ENCODE results near the gene ARMS2.

The ARMS2 gene

DNA sequence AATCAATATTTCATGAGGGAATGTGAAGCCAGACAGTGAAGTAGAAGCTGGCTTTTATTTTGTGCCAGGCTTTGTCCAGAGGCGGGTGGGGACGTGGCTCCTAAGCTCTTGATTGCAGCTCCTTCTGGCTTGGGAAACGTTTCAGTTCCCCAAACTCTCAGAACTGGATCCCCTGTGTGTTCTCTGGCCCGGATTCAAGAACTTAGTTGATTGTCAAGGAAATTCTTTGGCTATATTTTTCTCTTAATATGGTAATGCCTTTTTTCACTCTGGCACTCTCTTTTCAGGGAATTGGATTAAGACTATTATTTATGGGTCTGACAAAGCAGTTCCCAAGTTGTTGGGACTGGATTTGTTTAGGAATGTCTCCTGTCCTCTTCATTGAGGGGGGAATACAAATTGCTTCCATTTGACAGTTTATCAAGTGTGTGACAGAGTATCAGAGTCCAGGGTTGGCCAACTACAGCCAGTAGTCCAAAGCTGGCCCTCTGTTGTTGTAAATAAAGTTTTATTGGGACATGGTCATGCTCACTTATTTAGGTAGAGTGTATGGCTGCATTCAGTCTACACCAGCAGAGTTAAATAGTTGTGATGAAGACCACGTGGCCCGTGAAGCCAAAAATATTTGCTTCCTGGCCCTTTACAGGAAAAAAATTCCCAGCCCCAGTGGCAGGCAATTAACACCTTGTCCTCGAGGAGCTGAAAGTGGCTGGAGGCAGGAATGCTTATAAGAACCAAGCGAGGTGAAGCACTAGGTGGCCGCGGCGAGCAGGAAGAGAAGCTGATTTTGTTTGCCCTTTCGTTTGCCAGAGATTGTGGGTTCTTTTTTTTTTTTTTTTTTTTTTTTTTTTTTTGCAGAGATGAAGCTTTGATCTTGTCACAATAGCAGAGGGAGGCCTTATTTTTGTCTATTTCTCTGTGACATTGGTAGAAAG, 41.2 kb downstream of the ARMS2 start:
- DNase-seq = peak; percentile 26

DNA sequence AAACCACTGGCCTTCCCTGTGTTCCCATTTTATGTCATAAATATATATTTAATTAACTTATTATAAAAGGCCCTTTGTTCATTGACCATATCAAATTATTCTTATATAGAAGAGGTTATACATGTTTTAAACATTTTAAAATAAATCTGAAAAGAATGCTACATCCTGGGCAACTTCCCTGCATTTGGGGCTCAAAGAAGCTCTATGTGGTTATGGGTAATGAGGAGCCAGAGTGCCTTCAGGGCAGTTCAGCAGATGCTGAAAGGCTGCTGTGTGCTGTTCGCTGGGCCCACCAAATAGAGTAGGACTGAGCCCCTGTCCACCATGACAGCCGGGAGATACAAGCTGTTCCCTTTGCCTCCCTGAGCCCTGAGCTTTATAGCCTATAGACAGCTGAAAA, 42.8 kb downstream of the ARMS2 start:
- no peak for DNase-seq

DNA sequence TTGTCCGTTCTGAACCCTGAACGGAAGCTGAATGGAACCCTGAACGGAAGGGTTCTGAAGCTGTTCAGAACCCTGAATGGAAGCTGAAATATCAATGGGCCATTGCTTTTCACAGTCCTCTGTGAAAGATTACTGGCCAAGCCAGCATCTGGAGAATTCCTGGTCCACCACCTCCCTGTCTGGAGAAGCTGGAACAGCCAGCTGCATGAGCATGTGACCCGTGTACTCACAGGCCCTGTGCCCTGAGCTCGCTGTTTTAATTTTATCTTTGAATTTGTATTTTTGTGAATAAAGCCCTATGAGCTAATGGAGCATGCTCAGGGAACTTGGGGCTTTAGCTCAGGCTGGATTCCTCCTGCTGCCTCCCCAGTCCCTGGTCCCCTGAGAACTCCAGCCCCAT, 44.1 kb downstream of the ARMS2 start:
- no peak for DNase-seq

DNA sequence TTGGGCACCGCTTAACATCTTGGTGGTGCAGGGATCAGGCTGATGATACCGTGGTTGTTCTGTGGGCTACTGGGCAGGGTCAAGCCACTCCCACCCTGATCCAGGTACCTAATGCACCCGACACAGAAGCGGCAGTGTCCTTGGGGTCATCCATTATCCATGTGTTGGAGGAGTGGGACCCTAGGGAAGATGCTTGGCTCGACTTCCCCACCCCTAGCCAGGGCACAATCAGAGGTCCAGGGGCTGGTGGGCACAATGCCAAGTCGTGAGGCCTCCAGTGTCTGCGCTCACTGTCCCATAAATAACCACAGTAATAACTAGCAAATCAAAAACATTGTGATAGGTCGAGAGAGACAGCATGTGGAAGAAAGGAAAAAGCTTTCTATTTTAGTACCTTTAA, 44.6 kb downstream of the ARMS2 start:
- DNase-seq = no peak

DNA sequence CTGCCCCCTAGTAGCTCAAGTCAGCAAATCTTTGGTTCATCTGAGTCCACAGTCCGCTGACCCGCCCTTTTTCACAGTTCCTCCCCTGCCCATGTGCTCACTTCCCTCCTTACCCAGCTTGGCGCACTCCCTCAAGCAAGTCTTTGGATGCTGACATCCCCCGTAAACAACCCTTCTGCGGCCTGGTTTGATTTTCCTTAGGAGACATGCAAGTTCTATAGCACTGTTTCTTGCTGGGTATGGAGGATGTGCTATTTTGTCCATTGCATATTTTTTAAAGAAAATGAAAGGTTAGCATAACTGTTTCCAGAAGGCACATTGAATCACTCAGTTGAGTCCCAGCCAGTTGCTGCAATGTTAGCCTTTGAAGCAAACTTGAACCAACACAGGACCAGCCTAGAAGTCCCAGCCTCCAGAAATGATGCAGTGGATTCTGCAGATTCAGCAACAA, 45.1 kb downstream of the ARMS2 start:
- no peak for DNase-seq

DNA sequence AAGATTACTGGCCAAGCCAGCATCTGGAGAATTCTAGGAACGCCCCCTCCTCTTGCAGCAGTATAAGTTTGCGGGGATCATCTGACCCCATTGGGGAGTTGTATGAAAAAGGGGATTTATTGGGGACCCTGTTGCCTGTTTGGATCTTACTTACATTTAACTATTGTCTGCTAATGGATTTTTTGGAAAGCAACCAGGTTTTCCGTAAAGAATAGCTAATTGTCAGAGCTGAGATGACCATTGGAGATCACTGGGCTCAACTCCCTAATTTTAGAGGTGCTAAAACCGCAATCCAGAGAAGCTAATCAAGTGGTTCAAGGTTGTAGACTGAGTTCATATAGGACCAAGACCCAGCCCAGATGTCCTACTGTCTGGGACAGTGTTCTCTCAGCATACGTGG, 45.7 kb downstream of the ARMS2 start:
- DNase-seq = no peak

DNA sequence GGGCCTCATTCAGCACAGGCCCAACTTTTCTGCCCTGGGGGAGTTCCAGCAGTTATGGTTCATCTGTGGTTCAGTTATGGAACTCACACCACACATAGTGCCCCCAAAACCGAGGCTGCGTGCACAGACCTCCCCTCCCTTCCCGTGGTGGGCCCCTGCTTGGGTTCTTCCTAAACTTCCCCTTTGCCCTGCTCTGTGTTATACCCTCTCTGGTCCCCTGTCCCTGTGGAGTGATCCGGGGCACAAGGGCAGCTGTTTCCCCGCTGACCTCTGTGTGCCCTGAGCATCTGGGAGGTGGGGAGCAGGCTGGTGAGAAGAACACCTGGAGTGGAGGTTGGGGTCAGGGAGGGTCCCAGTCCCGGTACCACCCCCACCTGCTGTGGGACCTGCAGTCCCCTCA, 46.3 kb downstream of the ARMS2 start:
- DNase-seq = no peak

DNA sequence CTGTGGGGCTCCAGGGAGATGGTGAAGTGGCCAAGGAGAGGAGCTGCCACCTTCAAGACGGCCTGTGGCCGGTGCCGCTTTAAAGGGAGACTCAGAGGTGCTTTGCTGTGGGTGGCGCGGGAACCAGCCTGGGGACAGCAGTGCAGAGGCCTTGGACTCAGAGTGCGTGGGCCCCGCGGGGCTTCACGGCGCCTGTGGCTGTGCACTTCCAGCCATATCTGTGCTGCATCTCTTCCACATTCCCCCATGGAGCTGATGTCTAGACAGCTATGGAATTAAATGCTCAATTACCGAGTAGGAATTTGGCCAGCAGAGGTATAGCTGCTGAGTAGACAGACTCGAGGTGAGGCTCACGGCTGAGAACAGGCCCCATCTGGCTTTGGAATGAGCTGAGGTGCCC, 48.6 kb downstream of the ARMS2 start:
- DNase-seq = no peak

DNA sequence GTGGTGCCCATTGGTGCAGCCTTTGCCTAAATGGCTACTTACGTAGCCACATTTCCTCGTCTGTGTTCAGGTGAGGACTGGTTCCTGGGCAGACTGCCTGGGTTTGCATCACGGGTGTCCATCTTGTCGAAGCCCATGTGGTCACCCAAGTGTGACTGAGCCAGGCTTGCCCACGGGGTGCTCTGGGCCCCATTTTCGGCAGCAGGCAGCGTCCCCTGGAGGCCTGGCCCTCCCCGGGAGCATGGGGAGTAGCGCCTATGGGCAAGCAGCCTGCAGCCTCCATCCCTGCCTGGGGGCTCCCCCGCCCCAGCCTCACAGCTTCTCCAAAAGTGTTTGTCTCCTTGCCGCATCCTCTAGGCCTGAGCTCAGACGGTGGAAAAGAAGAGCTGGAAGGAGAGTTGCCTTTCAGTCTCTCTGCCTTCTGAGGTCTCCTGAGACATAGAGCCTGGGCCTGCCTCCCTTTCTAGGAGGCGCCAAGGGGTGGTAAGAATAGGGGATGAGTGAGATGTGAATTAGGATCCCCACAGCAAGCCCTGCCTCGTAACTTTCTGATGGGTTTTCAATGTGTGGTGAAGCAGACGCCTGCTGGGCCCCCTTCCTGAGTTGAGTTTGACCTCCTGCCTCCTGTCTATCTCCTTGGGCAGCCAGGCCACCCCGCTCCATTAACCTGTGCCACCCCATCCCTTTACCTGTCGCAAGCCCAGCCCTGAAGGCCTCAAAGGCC, 49.6 kb downstream of the ARMS2 start:
- no peak for DNase-seq

DNA sequence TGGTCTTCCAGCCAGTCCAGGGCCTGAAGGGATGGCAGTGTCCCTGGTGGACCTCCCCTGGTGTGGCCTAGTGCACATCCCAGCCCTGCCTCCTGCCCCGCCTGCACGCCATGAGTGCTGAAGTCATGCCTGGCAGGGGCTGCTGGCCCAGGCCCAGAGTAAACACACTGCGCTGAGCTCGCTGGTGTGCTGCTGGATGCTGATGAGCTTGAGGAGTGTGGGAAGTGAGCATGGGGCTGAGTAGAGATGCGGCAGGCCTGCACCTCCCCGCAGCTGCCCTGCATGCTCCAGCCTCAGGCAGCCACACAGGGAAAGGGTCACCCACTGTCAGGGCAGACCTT, 50.1 kb downstream of the ARMS2 start:
- no peak for DNase-seq

DNA sequence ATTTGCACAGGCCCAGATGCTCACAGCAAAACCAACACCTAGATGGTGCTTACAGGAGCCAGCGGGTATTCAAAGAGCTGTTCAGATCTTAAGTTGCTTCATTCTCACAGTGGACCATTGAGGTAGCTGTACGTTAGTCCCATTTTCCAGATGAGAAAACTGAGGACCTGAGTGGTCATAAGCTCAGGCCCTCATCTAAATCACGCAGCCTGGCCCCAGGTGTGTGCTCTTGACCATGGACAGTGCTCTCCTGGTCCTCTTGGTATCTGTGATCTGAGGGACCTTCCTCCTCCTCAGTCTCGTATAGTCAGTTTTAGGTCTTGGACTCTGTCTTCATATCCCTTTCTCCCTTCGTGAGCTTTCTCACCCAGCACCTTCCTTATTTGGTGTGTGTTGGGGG, 50.6 kb downstream of the ARMS2 start:
- no peak for DNase-seq

DNA sequence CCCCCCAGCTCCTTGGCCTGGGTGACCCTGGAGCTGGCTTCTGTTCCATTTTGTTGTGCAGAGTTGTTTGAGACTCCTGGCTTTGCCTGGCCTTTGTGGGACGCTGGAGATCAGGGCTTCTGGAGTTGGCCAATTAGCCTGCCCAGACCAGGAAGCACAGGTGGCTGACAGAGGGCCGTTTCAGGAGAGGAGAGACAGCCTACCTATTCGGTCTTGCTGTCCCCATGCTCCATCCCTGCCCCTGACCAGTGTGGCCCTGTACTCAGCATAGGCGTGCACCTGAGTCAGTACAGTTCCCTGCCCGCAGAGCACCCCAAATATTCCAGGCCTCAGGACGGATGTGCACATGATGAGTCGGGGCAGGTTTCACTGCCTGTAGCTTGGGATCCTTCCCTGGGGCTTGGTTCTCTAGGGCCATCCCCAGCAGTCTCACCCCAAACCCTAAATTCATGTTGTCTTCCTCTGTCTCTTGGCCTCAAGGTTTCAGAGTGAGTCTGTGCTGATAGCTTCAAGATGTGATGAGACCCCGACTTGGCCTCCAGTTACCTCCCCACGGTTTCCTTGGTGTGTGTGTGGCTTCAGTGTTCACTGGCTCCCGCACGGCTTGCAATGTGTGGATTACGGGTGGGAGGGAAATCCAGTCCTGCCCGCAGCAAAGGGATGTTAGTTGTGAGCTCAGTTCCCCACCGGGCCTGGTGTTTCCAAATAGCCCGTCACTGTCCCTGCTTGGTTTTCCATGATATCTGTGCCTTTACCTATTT, 51.6 kb downstream of the ARMS2 start:
- DNase-seq = no peak
